K562 (cell line): ENCODE measurements around the gene ANKRD10. TPM values are rescaled to one million over a fixed set of nuclear protein-coding genes. Genes with fewer than 3 reads are reported as not detected.
A peak's percentile ranks its signal among the peaks of the same experiment; 100 is the strongest.

Experiments used
- FOSL1 ChIP-seq: fragments of 200-800 bp; sonication (Bioruptor generic); conservative IDR thresholded peaks from 2 replicates; pipeline ENCODE4 v1.6.1; 2016; ENCODE audit warnings: missing genetic modification characterization, missing compliant biosample characterization
- HDAC2 ChIP-seq: fragments of 450-650 bp; IDR thresholded peaks from 2 replicates; pipeline ENCODE4 v1.6.1; 2016; ENCODE audit warnings: mild to moderate bottlenecking
- HMG20A ChIP-seq: fragments of 450-650 bp; formaldehyde crosslinking; conservative IDR thresholded peaks from 2 replicates; pipeline ENCODE4 v1.4.0; 2020; ENCODE audit warnings: mild to moderate bottlenecking, mixed read lengths
- KLF6 ChIP-seq: fragments of 250-450 bp; sonication (Bioruptor Pico); IDR thresholded peaks from 2 replicates; pipeline ENCODE4 v1.4.0; 2020; ENCODE audit warnings: mild to moderate bottlenecking, moderate library complexity, borderline replicate concordance
- PRMT5 ChIP-seq: sonication (generic); formaldehyde crosslinking; IDR thresholded peaks from 2 replicates; pipeline ENCODE4 v1.5.0; 2020; ENCODE audit warnings: missing genetic modification reagents
- SLC30A9 ChIP-seq: fragments of 250-450 bp; sonication (Bioruptor Pico); IDR thresholded peaks from 2 replicates; pipeline ENCODE4 v1.8.0; 2022; ENCODE audit warnings: mild to moderate bottlenecking, moderate library complexity
- SMAD4 ChIP-seq: fragments of 250-450 bp; sonication (Bioruptor Pico); conservative IDR thresholded peaks from 2 replicates; pipeline ENCODE4 v1.8.0; 2021; ENCODE audit warnings: inconsistent platforms, mild to moderate bottlenecking, moderate library complexity
- TCF3 ChIP-seq: sonication (generic); formaldehyde crosslinking; IDR thresholded peaks from 2 replicates; pipeline ENCODE4 v1.4.0; 2020; ENCODE audit warnings: mild to moderate bottlenecking, missing genetic modification reagents
- ZNF239 ChIP-seq: fragments of 250-450 bp; sonication (Bioruptor Pico); IDR thresholded peaks from 2 replicates; pipeline ENCODE4 v1.4.0; 2020; ENCODE audit warnings: mild to moderate bottlenecking
- polyA plus RNA-seq, 8 experiments: library from polyadenylated mRNA; depleted of rRNA in 4 of 8; stranded (reverse) in 5 of 8; unstranded in 3 of 8; fragments of >200 nt; fragmentation: Nextera tagmentation in 2 of 8; fragmentation: Illumina TruSeq in 1 of 8; extraction: Ambion mirVana in 2 of 8; extraction: Trizol in 1 of 8; gene quantifications; 2 replicates each; pipeline versions ENCODE4 v1.2.1 to v1.2.3, GENCODE V29; 2011 to 2014; ENCODE audit warnings: inconsistent platforms in 1 of 8, missing spikeins in 1 of 8
- total RNA-seq, 7 experiments: library from RNA; depleted of rRNA in 6 of 7; stranded (reverse); fragments of >200 nt in 6 of 7; fragmentation: Illumina TruSeq in 2 of 7; extraction: Trizol in 2 of 7; gene quantifications; 2 replicates each; pipeline versions ENCODE4 v1.2.1 to v1.2.3, GENCODE V29; 2011 to 2021; ENCODE audit warnings: low replicate concordance in 1 of 7
- TF ChIP-seq, protein P1 (sequence below), 2 experiments: fragments of 450-650 bp; formaldehyde crosslinking in 1 of 2; IDR thresholded peaks; 2 replicates each; pipeline versions ENCODE4 v1.4.0 to v1.6.1; 2014 to 2020; ENCODE audit warnings: mild to moderate bottlenecking in 2 of 2, borderline replicate concordance in 1 of 2, low read depth in 1 of 2
- TF ChIP-seq, protein P2 (sequence below): fragments of 450-650 bp; IDR thresholded peaks from 2 replicates; pipeline ENCODE4 v1.6.1; 2017; ENCODE audit warnings: antibody characterized with exemption, mild to moderate bottlenecking
- TF ChIP-seq, protein P3 (sequence below): sonication (generic); formaldehyde crosslinking; IDR thresholded peaks from 2 replicates; pipeline ENCODE4 v1.8.1; 2023; ENCODE audit warnings: mild to moderate bottlenecking, missing genetic modification reagents

Gene ANKRD10
- total and polyA plus RNA-seq, 9 of the 15 experiments (the other 6 are each of a cell fraction or from before 2014, with no cell fraction given): 21.7 to 183 (median 45.0) TPM

DNA sequence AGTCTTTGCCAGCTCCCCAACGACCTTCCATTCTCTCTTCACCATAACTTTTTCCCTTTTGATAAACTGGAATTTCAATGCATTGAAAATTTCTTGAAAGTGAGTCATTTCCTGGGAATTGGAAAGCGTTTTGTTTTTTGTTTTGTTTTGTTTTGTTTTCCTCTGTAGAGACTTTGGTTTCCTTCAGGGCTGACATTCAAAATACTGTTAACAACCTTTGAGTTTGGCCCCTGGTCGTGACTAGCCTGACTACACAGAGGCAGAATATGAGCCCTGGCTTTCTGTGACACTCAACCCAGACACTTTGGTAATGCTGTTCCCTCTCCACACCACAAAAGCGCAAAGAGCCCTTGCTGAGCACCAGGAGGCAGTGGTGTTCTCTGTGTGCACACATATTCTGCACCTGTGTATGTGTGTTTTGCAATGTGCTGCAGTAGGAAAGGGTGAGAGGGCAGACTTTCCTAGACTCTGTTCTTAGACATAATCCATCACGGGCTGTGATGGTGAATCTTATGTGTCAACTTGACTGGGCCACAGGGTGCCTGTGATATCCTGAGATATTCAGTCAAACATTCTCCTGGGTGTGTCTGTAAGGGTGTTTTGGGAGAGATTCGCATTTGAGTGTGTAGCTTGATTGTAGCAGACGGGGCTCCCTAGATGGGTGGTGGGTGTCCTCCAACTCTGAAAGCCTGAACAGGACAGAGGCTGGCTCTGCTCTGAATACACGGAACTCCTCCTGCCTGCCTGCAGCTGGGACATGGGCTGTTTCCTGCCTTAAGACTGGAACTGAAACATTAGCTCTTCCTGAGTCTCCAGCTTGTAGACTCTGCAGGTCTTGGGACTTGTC, 29.5 kb upstream of the ANKRD10 start (continued):
- TF ChIP-seq, protein P1, sequence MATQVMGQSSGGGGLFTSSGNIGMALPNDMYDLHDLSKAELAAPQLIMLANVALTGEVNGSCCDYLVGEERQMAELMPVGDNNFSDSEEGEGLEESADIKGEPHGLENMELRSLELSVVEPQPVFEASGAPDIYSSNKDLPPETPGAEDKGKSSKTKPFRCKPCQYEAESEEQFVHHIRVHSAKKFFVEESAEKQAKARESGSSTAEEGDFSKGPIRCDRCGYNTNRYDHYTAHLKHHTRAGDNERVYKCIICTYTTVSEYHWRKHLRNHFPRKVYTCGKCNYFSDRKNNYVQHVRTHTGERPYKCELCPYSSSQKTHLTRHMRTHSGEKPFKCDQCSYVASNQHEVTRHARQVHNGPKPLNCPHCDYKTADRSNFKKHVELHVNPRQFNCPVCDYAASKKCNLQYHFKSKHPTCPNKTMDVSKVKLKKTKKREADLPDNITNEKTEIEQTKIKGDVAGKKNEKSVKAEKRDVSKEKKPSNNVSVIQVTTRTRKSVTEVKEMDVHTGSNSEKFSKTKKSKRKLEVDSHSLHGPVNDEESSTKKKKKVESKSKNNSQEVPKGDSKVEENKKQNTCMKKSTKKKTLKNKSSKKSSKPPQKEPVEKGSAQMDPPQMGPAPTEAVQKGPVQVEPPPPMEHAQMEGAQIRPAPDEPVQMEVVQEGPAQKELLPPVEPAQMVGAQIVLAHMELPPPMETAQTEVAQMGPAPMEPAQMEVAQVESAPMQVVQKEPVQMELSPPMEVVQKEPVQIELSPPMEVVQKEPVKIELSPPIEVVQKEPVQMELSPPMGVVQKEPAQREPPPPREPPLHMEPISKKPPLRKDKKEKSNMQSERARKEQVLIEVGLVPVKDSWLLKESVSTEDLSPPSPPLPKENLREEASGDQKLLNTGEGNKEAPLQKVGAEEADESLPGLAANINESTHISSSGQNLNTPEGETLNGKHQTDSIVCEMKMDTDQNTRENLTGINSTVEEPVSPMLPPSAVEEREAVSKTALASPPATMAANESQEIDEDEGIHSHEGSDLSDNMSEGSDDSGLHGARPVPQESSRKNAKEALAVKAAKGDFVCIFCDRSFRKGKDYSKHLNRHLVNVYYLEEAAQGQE (IDR thresholded peaks at IDR 0.05; ENCODE audit: borderline replicate concordance): peak; percentile 94
- TF ChIP-seq, protein P1 (CRISPR knock-in tag; IDR thresholded peaks at IDR 0.05; ENCODE audit: low read depth): no peak
- TF ChIP-seq SLC30A9 (no peak), HMG20A (CRISPR knock-in tag) (no peak), KLF6 (CRISPR knock-in tag) (no peak), FOSL1 (tag) (peak; percentile 59), PRMT5 (CRISPR knock-in tag) (no peak), HDAC2 (no peak), TCF3 (CRISPR knock-in tag) (peak; percentile 49; the same call in 1 of the 2 replicates), ZNF239 (no peak), SMAD4 (CRISPR knock-in tag) (0 out of 2 replicates have a peak, but pooled peaks have one; percentile 42)
- TF ChIP-seq, protein P2, sequence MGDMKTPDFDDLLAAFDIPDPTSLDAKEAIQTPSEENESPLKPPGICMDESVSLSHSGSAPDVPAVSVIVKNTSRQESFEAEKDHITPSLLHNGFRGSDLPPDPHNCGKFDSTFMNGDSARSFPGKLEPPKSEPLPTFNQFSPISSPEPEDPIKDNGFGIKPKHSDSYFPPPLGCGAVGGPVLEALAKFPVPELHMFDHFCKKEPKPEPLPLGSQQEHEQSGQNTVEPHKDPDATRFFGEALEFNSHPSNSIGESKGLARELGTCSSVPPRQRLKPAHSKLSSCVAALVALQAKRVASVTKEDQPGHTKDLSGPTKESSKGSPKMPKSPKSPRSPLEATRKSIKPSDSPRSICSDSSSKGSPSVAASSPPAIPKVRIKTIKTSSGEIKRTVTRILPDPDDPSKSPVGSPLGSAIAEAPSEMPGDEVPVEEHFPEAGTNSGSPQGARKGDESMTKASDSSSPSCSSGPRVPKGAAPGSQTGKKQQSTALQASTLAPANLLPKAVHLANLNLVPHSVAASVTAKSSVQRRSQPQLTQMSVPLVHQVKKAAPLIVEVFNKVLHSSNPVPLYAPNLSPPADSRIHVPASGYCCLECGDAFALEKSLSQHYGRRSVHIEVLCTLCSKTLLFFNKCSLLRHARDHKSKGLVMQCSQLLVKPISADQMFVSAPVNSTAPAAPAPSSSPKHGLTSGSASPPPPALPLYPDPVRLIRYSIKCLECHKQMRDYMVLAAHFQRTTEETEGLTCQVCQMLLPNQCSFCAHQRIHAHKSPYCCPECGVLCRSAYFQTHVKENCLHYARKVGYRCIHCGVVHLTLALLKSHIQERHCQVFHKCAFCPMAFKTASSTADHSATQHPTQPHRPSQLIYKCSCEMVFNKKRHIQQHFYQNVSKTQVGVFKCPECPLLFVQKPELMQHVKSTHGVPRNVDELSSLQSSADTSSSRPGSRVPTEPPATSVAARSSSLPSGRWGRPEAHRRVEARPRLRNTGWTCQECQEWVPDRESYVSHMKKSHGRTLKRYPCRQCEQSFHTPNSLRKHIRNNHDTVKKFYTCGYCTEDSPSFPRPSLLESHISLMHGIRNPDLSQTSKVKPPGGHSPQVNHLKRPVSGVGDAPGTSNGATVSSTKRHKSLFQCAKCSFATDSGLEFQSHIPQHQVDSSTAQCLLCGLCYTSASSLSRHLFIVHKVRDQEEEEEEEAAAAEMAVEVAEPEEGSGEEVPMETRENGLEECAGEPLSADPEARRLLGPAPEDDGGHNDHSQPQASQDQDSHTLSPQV: peak; percentile 66
- TF ChIP-seq, protein P3, sequence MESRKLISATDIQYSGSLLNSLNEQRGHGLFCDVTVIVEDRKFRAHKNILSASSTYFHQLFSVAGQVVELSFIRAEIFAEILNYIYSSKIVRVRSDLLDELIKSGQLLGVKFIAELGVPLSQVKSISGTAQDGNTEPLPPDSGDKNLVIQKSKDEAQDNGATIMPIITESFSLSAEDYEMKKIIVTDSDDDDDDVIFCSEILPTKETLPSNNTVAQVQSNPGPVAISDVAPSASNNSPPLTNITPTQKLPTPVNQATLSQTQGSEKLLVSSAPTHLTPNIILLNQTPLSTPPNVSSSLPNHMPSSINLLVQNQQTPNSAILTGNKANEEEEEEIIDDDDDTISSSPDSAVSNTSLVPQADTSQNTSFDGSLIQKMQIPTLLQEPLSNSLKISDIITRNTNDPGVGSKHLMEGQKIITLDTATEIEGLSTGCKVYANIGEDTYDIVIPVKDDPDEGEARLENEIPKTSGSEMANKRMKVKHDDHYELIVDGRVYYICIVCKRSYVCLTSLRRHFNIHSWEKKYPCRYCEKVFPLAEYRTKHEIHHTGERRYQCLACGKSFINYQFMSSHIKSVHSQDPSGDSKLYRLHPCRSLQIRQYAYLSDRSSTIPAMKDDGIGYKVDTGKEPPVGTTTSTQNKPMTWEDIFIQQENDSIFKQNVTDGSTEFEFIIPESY (CRISPR knock-in tag): peak; percentile 92
